KMS-11 (cell line): ENCODE measurements around the gene ULBP1.
"Not testable (repeated sequence)": the region's sequence is repeated elsewhere in the genome, so short reads cannot be mapped to it uniquely, and the experiment has no call there.

Source experiments
- H2AFZ ChIP-seq: fragments of 200-600 bp; sonication (generic); 2 replicates; pipeline ENCODE4 v1.6.1; 2016; ENCODE audit warnings: antibody characterized with exemption, mixed run types, low read depth
- H3K27ac ChIP-seq: fragments of 200-600 bp; sonication (generic); 2 replicates; pipeline ENCODE4 v1.6.1; 2016; ENCODE audit warnings: mild to moderate bottlenecking, mixed run types
- H3K27me3 ChIP-seq: fragments of 200-600 bp; sonication (generic); 2 replicates; pipeline ENCODE4 v1.6.1; 2017; ENCODE audit warnings: mild to moderate bottlenecking, low read depth, mixed run types, moderate library complexity; ENCODE audit not compliant: insufficient read depth
- H3K36me3 ChIP-seq: fragments of 200-600 bp; sonication (generic); 2 replicates; pipeline ENCODE4 v1.6.1; 2017; ENCODE audit warnings: mild to moderate bottlenecking, mixed run types; ENCODE audit not compliant: insufficient read depth
- H3K4me1 ChIP-seq: fragments of 200-600 bp; sonication (generic); 2 replicates; pipeline ENCODE4 v1.6.1; 2016; ENCODE audit warnings: mild to moderate bottlenecking, low read depth, mixed run types; ENCODE audit not compliant: poor library complexity, severe bottlenecking
- H3K4me2 ChIP-seq: fragments of 200-600 bp; sonication (generic); 2 replicates; pipeline ENCODE4 v1.7.0; 2016; ENCODE audit warnings: mild to moderate bottlenecking, mixed run types
- H3K4me3 ChIP-seq: fragments of 200-600 bp; sonication (generic); IDR thresholded peaks from 2 replicates; pipeline ENCODE4 v1.6.1; 2017; ENCODE audit warnings: low read depth, low read length, mixed read lengths; ENCODE audit not compliant: insufficient read depth
- H3K79me2 ChIP-seq: fragments of 200-600 bp; sonication (generic); 2 replicates; pipeline ENCODE4 v1.6.1; 2016; ENCODE audit warnings: low read depth, mixed run types; ENCODE audit not compliant: insufficient read depth
- H3K9ac ChIP-seq: fragments of 200-600 bp; sonication (generic); 2 replicates; pipeline ENCODE4 v1.6.1; 2016; ENCODE audit warnings: mild to moderate bottlenecking, mixed run types
- H4K20me1 ChIP-seq: fragments of 200-600 bp; sonication (generic); 2 replicates; pipeline ENCODE4 v1.6.1; 2016; ENCODE audit warnings: mild to moderate bottlenecking, mixed run types; ENCODE audit not compliant: insufficient read depth
- TF ChIP-seq, protein P1 (sequence below): fragments of 200-600 bp; sonication (generic); conservative IDR thresholded peaks from 2 replicates; pipeline ENCODE4 v1.6.1; 2017; ENCODE audit warnings: low read depth, mild to moderate bottlenecking, antibody characterized with exemption, low read length, moderate library complexity, mixed read lengths

Gene ULBP1

GRCh38 chr6:150004783-150005717 lies 41.3 kb downstream of the ULBP1 start:
- Histone ChIP-seq H3K27ac (peak overlapping the region; percentile 58), H3K27me3 (peaks cover 25% of the 10 kb centered on the region)

GRCh38 chr6:150005761-150006651 lies 42.3 kb downstream of the ULBP1 start:
- peaks cover 57% of the 10 kb centered on the region for H3K4me1 ChIP-seq
- H3K36me3 ChIP-seq = no peaks in the 10 kb centered on the region
- no peak overlapping the region for H3K4me3 ChIP-seq
- H3K27ac ChIP-seq = no peak overlapping the region
- H3K9ac ChIP-seq = no peak overlapping the region
- no peaks in the 10 kb centered on the region for H4K20me1 ChIP-seq
- peak overlapping the region; percentile 92 for H2AFZ ChIP-seq
- TF ChIP-seq, protein P1, sequence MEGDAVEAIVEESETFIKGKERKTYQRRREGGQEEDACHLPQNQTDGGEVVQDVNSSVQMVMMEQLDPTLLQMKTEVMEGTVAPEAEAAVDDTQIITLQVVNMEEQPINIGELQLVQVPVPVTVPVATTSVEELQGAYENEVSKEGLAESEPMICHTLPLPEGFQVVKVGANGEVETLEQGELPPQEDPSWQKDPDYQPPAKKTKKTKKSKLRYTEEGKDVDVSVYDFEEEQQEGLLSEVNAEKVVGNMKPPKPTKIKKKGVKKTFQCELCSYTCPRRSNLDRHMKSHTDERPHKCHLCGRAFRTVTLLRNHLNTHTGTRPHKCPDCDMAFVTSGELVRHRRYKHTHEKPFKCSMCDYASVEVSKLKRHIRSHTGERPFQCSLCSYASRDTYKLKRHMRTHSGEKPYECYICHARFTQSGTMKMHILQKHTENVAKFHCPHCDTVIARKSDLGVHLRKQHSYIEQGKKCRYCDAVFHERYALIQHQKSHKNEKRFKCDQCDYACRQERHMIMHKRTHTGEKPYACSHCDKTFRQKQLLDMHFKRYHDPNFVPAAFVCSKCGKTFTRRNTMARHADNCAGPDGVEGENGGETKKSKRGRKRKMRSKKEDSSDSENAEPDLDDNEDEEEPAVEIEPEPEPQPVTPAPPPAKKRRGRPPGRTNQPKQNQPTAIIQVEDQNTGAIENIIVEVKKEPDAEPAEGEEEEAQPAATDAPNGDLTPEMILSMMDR = no peak
- peak overlapping the region; percentile 97 for H3K4me2 ChIP-seq
- H3K27me3 ChIP-seq = peaks cover 31% of the 10 kb centered on the region
- no peaks in the 10 kb centered on the region for H3K79me2 ChIP-seq

More at GRCh38 chr6:150004783-150005717, 41.3 kb downstream of the ULBP1 start:
- Histone ChIP-seq H3K4me2 (peak overlapping the region; percentile 97), H3K79me2 (no peaks in the 10 kb centered on the region), H3K9ac (peak overlapping the region; percentile 49; the same call in 1 of the 2 replicates), H3K36me3 (no peaks in the 10 kb centered on the region), H2AFZ (peak overlapping the region; percentile 92), H4K20me1 (no peaks in the 10 kb centered on the region), H3K4me3 (no peak overlapping the region), H3K4me1 (peaks cover 64% of the 10 kb centered on the region)
- TF ChIP-seq, protein P1 = no peak

DNA sequence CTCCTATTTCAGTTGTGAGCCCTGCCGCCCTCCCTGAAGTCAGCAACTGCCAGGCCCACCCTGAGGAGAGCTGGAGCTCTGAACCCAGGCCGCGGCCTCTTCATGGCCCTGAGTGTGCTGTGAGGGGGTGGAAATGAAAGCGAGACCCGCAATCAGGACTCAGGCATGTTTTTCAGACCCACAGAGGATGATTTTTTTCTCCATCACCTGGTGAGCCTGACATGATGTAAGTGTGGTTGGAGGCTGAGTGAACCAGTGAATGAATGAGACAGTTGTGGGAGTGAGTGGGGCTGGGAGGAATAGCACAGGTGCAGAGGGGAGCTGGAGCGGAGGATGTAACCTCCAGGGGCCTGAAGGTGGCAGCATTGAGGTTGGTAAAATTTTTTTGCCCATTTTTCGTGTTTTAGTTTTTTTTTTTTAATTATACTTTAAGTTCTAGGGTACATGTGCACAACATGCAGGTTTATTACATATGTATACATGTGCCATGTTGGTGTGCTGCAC lies 43.3 kb downstream of the ULBP1 start:
- H2AFZ ChIP-seq = 0 out of 2 replicates have a peak overlapping the region, but pooled peaks have one; percentile 14
- H3K4me2 ChIP-seq = peak overlapping the region; percentile 22; the same call in 1 of the 2 replicates
- H3K9ac ChIP-seq = no peak overlapping the region
- H3K4me3 ChIP-seq = no peak overlapping the region
- peaks cover 40% of the 10 kb centered on the region for H3K27me3 ChIP-seq
- no peak overlapping the region for H3K27ac ChIP-seq
- no peaks in the 10 kb centered on the region for H3K79me2 ChIP-seq
- H3K36me3 ChIP-seq = no peaks in the 10 kb centered on the region
- H4K20me1 ChIP-seq = no peaks in the 10 kb centered on the region
- peaks cover 47% of the 10 kb centered on the region for H3K4me1 ChIP-seq
- TF ChIP-seq, protein P1 = peak; percentile 66

DNA sequence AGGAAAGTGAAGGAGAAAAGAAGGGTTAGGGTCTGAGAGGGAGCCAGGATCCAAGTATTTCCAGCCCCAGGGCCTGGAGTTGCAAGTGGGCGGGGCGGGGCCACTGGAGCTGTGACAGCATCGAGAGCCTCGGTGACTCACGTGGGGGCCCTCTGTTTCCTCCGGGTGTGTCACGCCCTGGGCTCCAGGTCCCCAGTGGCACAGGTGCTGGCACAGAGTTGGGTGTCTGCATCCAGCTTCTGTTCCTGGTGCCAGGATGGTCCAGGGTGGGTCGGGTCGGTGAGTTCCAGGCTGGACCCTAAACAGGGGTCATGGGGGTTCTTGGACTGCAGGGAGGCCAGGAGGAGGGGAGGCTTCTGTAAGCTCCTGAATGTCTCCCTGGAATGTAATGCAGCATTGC lies 44.8 kb downstream of the ULBP1 start:
- no peak overlapping the region for H3K4me3 ChIP-seq

GRCh38 chr6:150012846-150013784 lies 49.4 kb downstream of the ULBP1 start:
- H3K9ac ChIP-seq, H4K20me1 ChIP-seq, H3K27ac ChIP-seq, H3K36me3 ChIP-seq, H2AFZ ChIP-seq, H3K4me3 ChIP-seq, H3K4me2 ChIP-seq, H3K79me2 ChIP-seq, H3K4me1 ChIP-seq: not testable (repeated sequence)
- H3K27me3 ChIP-seq = peaks cover 70% of the 10 kb centered on the region

More for the DNA sequence above, 44.8 kb downstream of the ULBP1 start:
- Histone ChIP-seq H3K27me3 (peaks cover 52% of the 10 kb centered on the region), H3K4me1 (peaks cover 39% of the 10 kb centered on the region), H3K36me3 (no peaks in the 10 kb centered on the region), H3K27ac (no peak overlapping the region), H2AFZ (no peak overlapping the region), H3K9ac (no peak overlapping the region), H3K79me2 (no peaks in the 10 kb centered on the region), H3K4me2 (no peak overlapping the region), H4K20me1 (no peaks in the 10 kb centered on the region)
- TF ChIP-seq, protein P1 = no peak
